Measurements from ENCODE around the gene KRTAP5-8. TPM values are rescaled to one million over a fixed set of nuclear protein-coding genes. Genes with fewer than 3 reads are reported as not detected.
"Not testable (repeated sequence)": the region's sequence is repeated elsewhere in the genome, so short reads cannot be mapped to it uniquely, and the experiment has no call there.

Gene KRTAP5-8
- total RNA-seq, 1 experiment from 2014 or later, result 0.26 TPM

- DNase-seq (ENCODE audit: low read depth, low spot score), result no peak
- in situ Hi-C loops (cut with HindIII; ENCODE audit: low pct_unique_long_range_greater_than_20kb, low sequenced_read_pairs), result no loop called here
Observed at GRCh38 chr11:71581826-71582225, 44.0 kb downstream of the KRTAP5-8 start.

GRCh38 chr11:71582309-71582895 is 44.6 kb downstream of the KRTAP5-8 start, which contains the start of gene KRTAP5-11:
Gene KRTAP5-11 (minus strand): TSS chr11:71582875. CDS start chr11:71582837, 38 bp downstream.
- no peak for DNase-seq (ENCODE audit: low read depth, low spot score)
- in situ Hi-C loops (cut with HindIII; ENCODE audit: low pct_unique_long_range_greater_than_20kb, low sequenced_read_pairs), result no loop called here

GRCh38 chr11:71582969-71583368 is 45.1 kb downstream of the KRTAP5-8 start:
- in situ Hi-C loops (cut with HindIII; ENCODE audit: low pct_unique_long_range_greater_than_20kb, low sequenced_read_pairs), result not testable (repeated sequence)
- peak; percentile 10 for DNase-seq (ENCODE audit: low read depth, low spot score)

- DNase-seq (ENCODE audit: low read depth, low spot score); in situ Hi-C loops (cut with HindIII; ENCODE audit: low pct_unique_long_range_greater_than_20kb, low sequenced_read_pairs): not testable (repeated sequence)
Observed at GRCh38 chr11:71585673-71586072, 47.8 kb downstream of the KRTAP5-8 start.

DNA sequence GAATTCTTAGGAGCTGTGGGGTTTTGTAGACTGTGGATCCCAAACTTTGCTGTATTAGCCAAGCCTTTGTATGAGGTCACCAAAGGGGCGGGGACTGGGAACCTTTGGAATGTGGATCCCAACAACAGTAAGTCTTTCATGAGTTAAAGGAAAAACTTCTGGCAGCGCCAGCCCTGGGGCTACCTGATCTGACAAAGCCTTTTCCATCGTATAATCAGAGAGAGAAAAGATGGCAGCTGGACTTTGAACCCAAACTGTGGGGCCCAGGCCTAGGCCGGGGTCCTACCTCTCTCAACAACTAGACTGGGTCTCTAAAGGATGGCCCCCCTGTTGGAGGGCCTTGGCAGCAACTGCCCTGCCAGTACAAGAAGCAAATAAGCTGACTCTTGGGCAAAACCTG is 50.5 kb downstream of the KRTAP5-8 start:
- in situ Hi-C loops (cut with HindIII; ENCODE audit: low pct_unique_long_range_greater_than_20kb, low sequenced_read_pairs), result not testable (repeated sequence)

More for the DNA sequence above, 50.5 kb downstream of the KRTAP5-8 start:
- DNase-seq (ENCODE audit: low read depth, low spot score), result peak; percentile 93

Small RNA genes lying within 50 kb of the gene (small RNA-seq; reads per million reads assigned to genes)
- 0 reads per million in 2 experiments for gene AP000867.1
- 0 reads per million in 2 experiments for gene KRTAP5-14P

Other genes with a start within 250 kb of the KRTAP5-8 start
- gene DHCR7, start 89.6 kb upstream of the KRTAP5-8 start, total RNA-seq (2014; rRNA removed; shearing (Covaris generic)), result 114 and 117 TPM in 2 replicates
- gene NADSYN1, start 84.8 kb upstream of the KRTAP5-8 start, total RNA-seq (2014; rRNA removed; shearing (Covaris generic)), result 127 and 130 TPM in 2 replicates
- 0.08 TPM in 1 of 2 replicates, not detected in the other for gene KRTAP5-7, start 10.8 kb upstream of the KRTAP5-8 start, total RNA-seq (2014; rRNA removed; shearing (Covaris generic))
- not detected in 2 replicates for gene KRTAP5-9, start 10.4 kb downstream of the KRTAP5-8 start, total RNA-seq (2014; rRNA removed; shearing (Covaris generic))
- gene KRTAP5-10, start 27.5 kb downstream of the KRTAP5-8 start, total RNA-seq (2014; rRNA removed; shearing (Covaris generic)), result 0.53 TPM in 1 of 2 replicates, not detected in the other
- not detected in 2 replicates for gene KRTAP5-11, start 44.9 kb downstream of the KRTAP5-8 start, total RNA-seq (2014; rRNA removed; shearing (Covaris generic))

All from SK-MEL-5 (cell line).